Hepatocyte (in vitro differentiated cells): ENCODE measurements around the gene ARHGAP21. TPM values are rescaled to one million over a fixed set of nuclear protein-coding genes. Genes with fewer than 3 reads are reported as not detected.

ENCODE experiments used
- DNase-seq: peaks from one replicate; pipeline ENCODE4 v3.0.0-alpha.2; 2016; ENCODE audit warnings: low spot score
- H2AFZ ChIP-seq: fragments of 200-600 bp; sonication (generic); 2 replicates; pipeline ENCODE4 v1.6.0; 2016; ENCODE audit warnings: antibody characterized with exemption, mild to moderate bottlenecking
- H3K27ac ChIP-seq: fragments of 200-600 bp; sonication (generic); 2 replicates; pipeline ENCODE4 v1.5.1; 2016; ENCODE audit warnings: mild to moderate bottlenecking
- H3K27me3 ChIP-seq: fragments of 200-600 bp; sonication (generic); 2 replicates; pipeline ENCODE4 v1.6.1; 2016
- H3K36me3 ChIP-seq: fragments of 200-600 bp; sonication (generic); replicated peaks from 2 replicates; pipeline ENCODE4 v1.5.1; 2016; ENCODE audit warnings: low read depth; ENCODE audit not compliant: insufficient read depth
- H3K4me1 ChIP-seq: fragments of 200-600 bp; sonication (generic); 2 replicates; pipeline ENCODE4 v1.5.1; 2016; ENCODE audit warnings: mild to moderate bottlenecking, moderate library complexity; ENCODE audit not compliant: insufficient read depth
- H3K4me2 ChIP-seq: fragments of 200-600 bp; sonication (generic); 2 replicates; pipeline ENCODE4 v1.6.0; 2016
- H3K4me3 ChIP-seq: fragments of 200-600 bp; sonication (generic); 2 replicates; pipeline ENCODE4 v1.5.1; 2016; ENCODE audit warnings: mild to moderate bottlenecking
- H3K79me2 ChIP-seq: fragments of 200-600 bp; sonication (generic); 2 replicates; pipeline ENCODE4 v1.6.0; 2017; ENCODE audit warnings: mild to moderate bottlenecking
- H3K9me2 ChIP-seq: fragments of 200-600 bp; sonication (generic); replicated peaks from 2 replicates; pipeline ENCODE4 v1.6.0; 2017; ENCODE audit warnings: mild to moderate bottlenecking; ENCODE audit not compliant: insufficient read depth
- H3K9me3 ChIP-seq: fragments of 200-600 bp; sonication (generic); 2 replicates; pipeline ENCODE4 v1.5.1; 2016; ENCODE audit warnings: low read depth, mild to moderate bottlenecking
- H4K20me1 ChIP-seq: fragments of 200-600 bp; sonication (generic); 2 replicates; pipeline ENCODE4 v1.6.0; 2016; ENCODE audit warnings: mild to moderate bottlenecking; ENCODE audit not compliant: insufficient read depth, poor library complexity, severe bottlenecking
- CTCF ChIP-seq: fragments of 200-600 bp; sonication (generic); IDR thresholded peaks from 2 replicates; pipeline ENCODE4 v1.5.1; 2016; ENCODE audit warnings: antibody characterized with exemption, mild to moderate bottlenecking; ENCODE audit not compliant: poor library complexity
- EZH2 ChIP-seq: fragments of 200-600 bp; sonication (generic); IDR thresholded peaks from 2 replicates; pipeline ENCODE4 v1.6.1; 2016; ENCODE audit warnings: antibody characterized with exemption, mild to moderate bottlenecking, borderline replicate concordance
- EZH2phosphoT487 ChIP-seq: fragments of 200-600 bp; sonication (generic); IDR thresholded peaks from one replicate; pipeline ENCODE4 v1.6.1; 2018; ENCODE audit warnings: antibody characterized with exemption, mild to moderate bottlenecking, low read depth, moderate library complexity; ENCODE audit not compliant: unreplicated experiment, severe bottlenecking
- WGBS: methylation state at CpG from one replicate; pipeline ENCODE4 v1.1.6; 2016; ENCODE audit warnings: low lambda C conversion rate; ENCODE audit errors: missing lambda C conversion rate; 5-methylcytosine and 5-hydroxymethylcytosine counted together
- polyA plus RNA-seq: library from polyadenylated mRNA; unstranded; fragments of >200 nt; fragmentation: Nextera tagmentation; extraction: Ambion mirVana; gene quantifications from 2 replicates; pipeline ENCODE4 v1.2.1, GENCODE V29; 2016
- total RNA-seq: library from RNA; depleted of rRNA; stranded (reverse); fragments of >200 nt; gene quantifications from 2 replicates; pipeline ENCODE4 v1.2.3, GENCODE V29; 2014

ARHGAP21 gene
- total and polyA plus RNA-seq, 2 experiments from 2014 or later = 15.1 to 70.2 TPM

DNA sequence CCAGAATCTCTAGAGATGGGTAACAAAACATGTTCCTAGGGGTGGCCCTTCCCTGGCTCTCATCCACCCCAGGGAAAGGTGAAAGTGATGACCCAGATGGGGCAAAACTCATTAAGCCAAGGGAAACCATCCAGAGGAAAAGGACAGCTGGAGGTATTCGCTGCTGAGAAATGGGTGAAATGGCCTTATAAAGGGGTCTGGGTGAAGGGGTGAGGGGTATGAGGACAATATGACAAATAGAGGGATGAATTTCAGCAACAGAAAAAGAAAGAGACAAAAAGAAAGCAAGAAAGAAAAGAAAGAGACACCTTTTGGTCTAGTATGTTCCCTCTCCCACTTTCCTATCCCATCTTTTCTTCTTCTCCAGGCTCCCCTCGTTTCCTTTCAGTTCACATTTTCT is 26.6 kb downstream of the ARHGAP21 start:
- WGBS = 98% methylated on average over 2 of the region's 2 CpGs
- Histone ChIP-seq H3K79me2 (peaks cover 99% of the 10 kb centered on the region), H3K9me2 (no peaks in the 10 kb centered on the region), H3K4me2 (no peak overlapping the region), H4K20me1 (peaks cover 46% of the 10 kb centered on the region), H3K27me3 (no peaks in the 10 kb centered on the region), H3K9me3 (no peaks in the 10 kb centered on the region), H3K4me3 (no peak overlapping the region), H3K36me3 (no peaks in the 10 kb centered on the region), H3K4me1 (no peaks in the 10 kb centered on the region), H2AFZ (no peak overlapping the region), H3K27ac (no peak overlapping the region)
- TF ChIP-seq EZH2 (no peak), CTCF (no peak), EZH2phosphoT487 (no peak)
- no peak for DNase-seq

DNA sequence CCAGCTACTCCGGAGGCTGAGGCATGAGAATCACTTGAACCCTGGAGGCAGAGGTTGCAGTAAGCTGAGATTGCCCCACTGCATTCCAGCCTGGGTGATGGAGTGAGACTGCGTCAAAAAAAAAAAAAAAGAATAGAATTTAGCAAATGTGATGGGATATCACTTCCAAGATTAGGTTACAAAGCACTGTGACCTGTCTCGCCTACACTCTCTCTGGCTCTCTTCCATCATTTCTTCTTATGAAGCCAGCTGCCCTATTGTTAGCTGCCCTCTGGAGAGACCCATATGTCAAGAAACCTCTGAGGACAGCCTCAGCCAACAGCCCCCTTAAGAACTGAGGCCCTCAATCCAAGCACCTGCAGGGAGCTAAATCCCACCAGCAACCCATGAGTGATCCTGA is 28.2 kb downstream of the ARHGAP21 start:
- Histone ChIP-seq H2AFZ (no peak overlapping the region), H3K27me3 (no peaks in the 10 kb centered on the region), H3K4me1 (no peaks in the 10 kb centered on the region), H3K79me2 (peaks cover 99% of the 10 kb centered on the region), H3K9me3 (no peaks in the 10 kb centered on the region), H3K9me2 (no peaks in the 10 kb centered on the region), H3K4me2 (no peak overlapping the region), H3K4me3 (no peak overlapping the region), H3K36me3 (no peaks in the 10 kb centered on the region), H3K27ac (no peak overlapping the region), H4K20me1 (peaks cover 35% of the 10 kb centered on the region)
- no peak for TF ChIP-seq CTCF
- TF ChIP-seq EZH2phosphoT487 = no peak
- TF ChIP-seq EZH2 = no peak
- no peak for DNase-seq
- WGBS = 92% methylated on average over 3 of the region's 3 CpGs

DNA sequence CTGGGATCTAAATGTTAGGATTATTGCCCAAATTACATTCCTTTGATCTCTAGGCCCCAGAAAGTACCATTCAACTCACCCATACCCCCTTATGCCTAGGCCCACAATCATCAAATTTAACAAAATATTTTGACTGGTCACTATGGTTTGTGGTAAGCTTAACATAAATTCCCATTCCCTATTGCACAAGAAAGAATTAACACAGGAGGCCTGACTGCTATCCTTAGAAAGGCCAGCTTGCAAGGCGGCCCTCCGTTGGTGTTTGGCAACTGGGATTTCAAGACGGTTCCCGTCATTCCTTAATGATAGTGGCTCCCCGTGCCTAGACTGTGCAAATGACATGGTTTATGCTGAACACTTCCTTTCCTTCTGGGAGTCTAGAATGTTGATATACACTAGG is 29.6 kb downstream of the ARHGAP21 start:
- 84% methylated on average over 5 of the region's 5 CpGs for WGBS
- no peak overlapping the region for H3K27ac ChIP-seq
- peaks cover 98% of the 10 kb centered on the region for H3K79me2 ChIP-seq
- no peak for DNase-seq
- no peak overlapping the region for H3K4me3 ChIP-seq
- no peaks in the 10 kb centered on the region for H3K4me1 ChIP-seq
- H3K9me2 ChIP-seq = no peaks in the 10 kb centered on the region
- no peak for TF ChIP-seq CTCF
- no peak for TF ChIP-seq EZH2
- no peak for TF ChIP-seq EZH2phosphoT487
- no peaks in the 10 kb centered on the region for H3K36me3 ChIP-seq
- no peak overlapping the region for H2AFZ ChIP-seq
- H4K20me1 ChIP-seq = peaks cover 31% of the 10 kb centered on the region
- no peaks in the 10 kb centered on the region for H3K9me3 ChIP-seq
- H3K4me2 ChIP-seq = no peak overlapping the region
- no peaks in the 10 kb centered on the region for H3K27me3 ChIP-seq
